Activated naive CD8-positive, alpha-beta T cell treated with anti-CD3 and anti-CD28 coated beads, Interleukin-2, amount 50 U/mL, for 24 hours (primary cell): Measurements from ENCODE around the gene SLC44A3.

Experiments used
- ATAC-seq: fragments of 150-1000 bp; cut with Tn5 transposase; one replicate; pipeline ENCODE4 v1.10.0; 2021
- DNase-seq: peaks from one replicate; pipeline ENCODE4 v3.0.0; 2021
- H3K27ac Mint-ChIP-seq: one replicate; pipeline ENCODE4 v1.8.0; 2021; ENCODE audit warnings: mild to moderate bottlenecking, mixed read lengths
- H3K27me3 Mint-ChIP-seq: one replicate; pipeline ENCODE4 v1.8.0; 2021; ENCODE audit warnings: mixed read lengths
- H3K36me3 Mint-ChIP-seq: one replicate; pipeline ENCODE4 v1.8.0; 2021; ENCODE audit warnings: low read depth, mixed read lengths
- H3K4me1 Mint-ChIP-seq: one replicate; pipeline ENCODE4 v1.8.0; 2021; ENCODE audit warnings: mixed read lengths
- H3K4me3 Mint-ChIP-seq: one replicate; pipeline ENCODE4 v1.8.0; 2021; ENCODE audit warnings: mild to moderate bottlenecking, moderate library complexity, mixed read lengths
- H3K9me3 Mint-ChIP-seq: one replicate; pipeline ENCODE4 v1.8.0; 2021; ENCODE audit warnings: mixed read lengths

Gene SLC44A3

DNA sequence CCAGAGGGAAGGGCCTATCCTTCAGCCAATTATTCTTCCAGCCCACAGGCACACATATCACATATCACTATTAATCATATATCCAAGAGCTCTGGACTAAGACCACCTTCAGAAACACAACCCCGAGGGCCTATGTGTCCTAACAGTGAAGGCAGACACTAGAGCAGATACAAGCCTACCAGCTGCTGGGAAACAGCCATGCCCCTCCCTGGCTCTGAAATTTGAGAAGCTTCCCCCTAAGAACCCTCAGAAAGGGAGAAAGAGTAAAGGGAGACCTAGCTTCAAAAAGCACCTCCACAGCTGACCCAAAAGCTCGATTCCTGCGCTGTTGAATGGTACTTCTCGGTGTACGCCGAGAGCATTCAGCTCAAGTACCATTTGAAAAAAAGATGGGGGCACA is 89.3 kb downstream of the SLC44A3 start:
- ATAC-seq (no peak), DNase-seq (no peak)
- no peaks in the 10 kb centered on the region for H3K27me3 Mint-ChIP-seq
- no peaks in the 10 kb centered on the region for H3K4me1 Mint-ChIP-seq
- no peaks in the 10 kb centered on the region for H3K36me3 Mint-ChIP-seq
- H3K9me3 Mint-ChIP-seq: no peaks in the 10 kb centered on the region
- no peak overlapping the region for H3K4me3 Mint-ChIP-seq
- H3K27ac Mint-ChIP-seq: no peak overlapping the region

DNA sequence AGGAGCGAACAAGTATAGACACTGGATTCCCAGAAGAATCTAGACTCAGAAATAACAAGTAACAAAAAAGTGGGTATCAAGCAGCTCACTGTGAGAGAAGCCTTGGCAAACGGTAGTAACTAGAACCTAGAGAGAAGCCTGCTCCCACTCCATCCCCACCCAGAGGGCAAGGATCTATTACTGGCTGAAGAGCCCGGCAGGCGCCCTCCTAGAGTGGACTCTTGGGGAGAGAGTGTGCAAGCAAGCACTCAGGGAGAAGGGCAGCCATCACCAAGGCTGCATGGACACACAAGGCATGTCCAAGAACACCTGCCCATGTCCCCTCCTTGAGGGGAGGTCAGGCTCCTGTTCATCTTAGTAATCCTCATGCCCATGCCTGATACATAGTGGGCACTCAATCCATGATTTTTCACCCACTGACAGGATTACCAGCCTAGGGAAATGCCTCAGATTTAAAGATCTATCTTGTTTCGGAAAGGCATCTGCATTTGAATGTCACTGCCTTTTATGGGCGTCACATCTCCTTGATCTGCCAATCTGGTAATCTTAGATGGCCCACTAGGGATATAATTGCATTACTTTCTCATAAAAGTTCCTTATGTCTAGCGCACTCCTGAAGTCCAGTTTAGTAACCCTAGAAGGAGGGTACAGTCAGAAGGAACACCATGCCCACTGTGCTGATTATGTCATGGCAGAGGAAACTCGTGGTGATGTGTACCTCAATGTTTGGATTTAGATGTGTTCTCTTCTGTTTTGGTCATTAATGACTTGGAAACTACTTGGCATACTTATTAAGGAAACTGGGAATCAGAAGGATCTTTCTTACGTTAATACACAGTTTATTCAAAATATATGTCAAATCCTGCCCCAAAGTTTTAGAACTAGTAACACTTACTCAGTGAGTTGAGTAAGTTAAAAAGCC is 92.4 kb downstream of the SLC44A3 start:
- ATAC-seq: no peak
- no peak overlapping the region for H3K4me3 Mint-ChIP-seq
- H3K9me3 Mint-ChIP-seq: no peaks in the 10 kb centered on the region
- no peaks in the 10 kb centered on the region for H3K36me3 Mint-ChIP-seq
- H3K27ac Mint-ChIP-seq: no peak overlapping the region
- no peak for DNase-seq
- no peaks in the 10 kb centered on the region for H3K4me1 Mint-ChIP-seq
- H3K27me3 Mint-ChIP-seq: no peaks in the 10 kb centered on the region

DNA sequence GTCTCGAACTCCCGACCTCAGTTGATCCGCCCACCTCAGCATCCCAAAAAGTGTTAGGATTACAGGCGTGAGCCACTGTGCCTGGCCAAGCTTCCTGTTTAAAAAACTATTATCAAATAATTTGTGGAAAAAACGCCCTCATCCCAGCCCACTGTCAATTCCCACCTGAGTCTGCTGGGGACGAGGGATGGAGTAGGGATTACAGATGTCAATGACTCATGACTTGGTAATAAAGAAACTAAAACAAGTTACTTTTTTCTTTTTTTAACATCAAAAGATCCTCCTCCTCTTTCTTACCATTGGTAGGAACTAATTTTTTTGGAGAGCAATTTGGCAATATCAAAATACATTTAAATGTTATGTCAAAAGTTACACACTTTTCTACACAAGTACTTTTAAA is 97.1 kb downstream of the SLC44A3 start:
- H3K4me1 Mint-ChIP-seq: no peaks in the 10 kb centered on the region
- DNase-seq: no peak
- no peak for ATAC-seq
- H3K4me3 Mint-ChIP-seq: no peak overlapping the region
- no peaks in the 10 kb centered on the region for H3K27me3 Mint-ChIP-seq
- H3K9me3 Mint-ChIP-seq: no peaks in the 10 kb centered on the region
- H3K27ac Mint-ChIP-seq: no peak overlapping the region
- no peaks in the 10 kb centered on the region for H3K36me3 Mint-ChIP-seq

DNA sequence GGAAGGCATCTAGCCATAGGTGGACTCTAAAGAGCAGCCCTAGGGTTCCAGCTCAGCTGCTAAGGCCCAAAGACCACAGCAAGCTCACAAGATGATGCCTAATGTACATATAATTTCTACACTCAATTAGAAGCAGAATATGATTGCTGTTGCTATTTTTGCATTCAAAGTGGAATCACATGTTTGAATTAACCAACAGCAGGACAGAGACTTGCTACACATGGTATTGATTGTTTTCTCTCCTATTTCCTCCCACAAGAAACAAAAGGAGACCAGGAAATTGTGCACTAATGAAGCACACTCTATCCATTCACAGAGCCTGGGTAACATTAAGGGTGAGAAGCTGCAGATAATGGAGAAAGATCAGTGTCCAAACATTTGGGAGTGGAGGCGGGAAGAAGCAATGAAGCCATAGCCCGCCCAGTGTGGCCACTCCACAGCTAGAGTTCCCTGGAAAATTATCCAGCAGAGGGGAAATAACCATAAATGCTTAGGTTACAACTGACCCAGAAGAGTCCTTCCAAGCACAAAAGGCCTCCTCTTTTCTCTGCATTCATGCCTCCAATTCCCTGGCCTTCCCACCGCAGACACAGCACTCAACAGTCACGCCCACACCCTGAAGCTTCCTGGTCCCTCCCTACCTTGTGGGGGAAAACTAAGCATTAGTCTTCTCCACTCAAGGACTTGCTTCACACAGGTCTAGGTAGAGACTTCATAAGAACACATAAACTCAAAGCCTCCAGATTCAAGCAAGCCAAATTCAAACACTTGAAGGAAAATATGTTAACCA is 99.3 kb downstream of the SLC44A3 start:
- H3K27me3 Mint-ChIP-seq: peaks cover 3% of the 10 kb centered on the region
- ATAC-seq: no peak

DNA sequence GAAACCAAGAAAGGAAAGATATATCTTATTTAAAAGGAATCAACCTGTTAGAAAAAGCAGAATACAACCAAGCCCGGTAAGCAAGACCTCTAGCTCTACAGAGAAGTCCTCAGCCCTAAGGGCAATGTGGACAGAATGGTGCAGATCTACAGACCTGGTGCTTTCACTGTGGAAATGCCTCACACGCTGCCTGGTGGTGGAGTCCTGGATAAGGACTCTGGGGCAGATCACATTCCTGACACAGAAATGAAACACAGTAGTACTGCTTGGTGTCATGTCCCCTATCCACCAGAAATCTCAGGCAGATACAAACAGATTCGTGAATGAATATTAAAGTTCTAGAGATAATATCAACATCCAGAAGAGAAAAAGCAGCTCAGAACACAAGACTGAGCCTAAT is 99.9 kb downstream of the SLC44A3 start:
- Mint-ChIP-seq H3K27ac (no peak overlapping the region), H3K4me3 (no peak overlapping the region), H3K9me3 (no peaks in the 10 kb centered on the region), H3K36me3 (no peaks in the 10 kb centered on the region), H3K27me3 (peaks cover 5% of the 10 kb centered on the region), H3K4me1 (peaks cover 2% of the 10 kb centered on the region)
- DNase-seq: no peak
- no peak for ATAC-seq

More for the DNA sequence above, 99.3 kb downstream of the SLC44A3 start:
- Mint-ChIP-seq H3K9me3 (no peaks in the 10 kb centered on the region), H3K4me3 (no peak overlapping the region), H3K27ac (no peak overlapping the region), H3K36me3 (no peaks in the 10 kb centered on the region), H3K4me1 (no peaks in the 10 kb centered on the region)
- no peak for DNase-seq

DNA sequence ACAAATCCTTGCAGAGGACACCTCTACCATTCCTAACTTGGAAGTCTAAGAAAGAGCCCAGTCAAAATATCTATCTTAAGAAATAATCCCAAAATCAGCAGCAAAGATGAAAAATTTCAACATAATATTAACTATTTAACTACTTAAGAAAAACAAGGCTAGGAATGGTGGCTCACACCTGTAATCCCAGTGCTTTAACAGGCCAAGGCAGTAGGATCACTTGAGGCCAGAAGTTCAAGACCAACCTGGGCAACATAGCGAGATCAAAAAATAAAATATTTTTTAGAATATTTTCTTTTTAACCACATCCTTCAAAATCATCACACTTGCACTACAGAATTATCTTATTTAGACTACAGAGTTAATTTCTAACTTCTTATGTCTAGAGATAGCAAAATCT is 101.8 kb downstream of the SLC44A3 start:
- DNase-seq (no peak), ATAC-seq (no peak)
- Mint-ChIP-seq H3K4me1 (peaks cover 10% of the 10 kb centered on the region), H3K9me3 (no peaks in the 10 kb centered on the region), H3K36me3 (no peaks in the 10 kb centered on the region), H3K4me3 (no peak overlapping the region), H3K27me3 (peaks cover 16% of the 10 kb centered on the region), H3K27ac (no peak overlapping the region)

DNA sequence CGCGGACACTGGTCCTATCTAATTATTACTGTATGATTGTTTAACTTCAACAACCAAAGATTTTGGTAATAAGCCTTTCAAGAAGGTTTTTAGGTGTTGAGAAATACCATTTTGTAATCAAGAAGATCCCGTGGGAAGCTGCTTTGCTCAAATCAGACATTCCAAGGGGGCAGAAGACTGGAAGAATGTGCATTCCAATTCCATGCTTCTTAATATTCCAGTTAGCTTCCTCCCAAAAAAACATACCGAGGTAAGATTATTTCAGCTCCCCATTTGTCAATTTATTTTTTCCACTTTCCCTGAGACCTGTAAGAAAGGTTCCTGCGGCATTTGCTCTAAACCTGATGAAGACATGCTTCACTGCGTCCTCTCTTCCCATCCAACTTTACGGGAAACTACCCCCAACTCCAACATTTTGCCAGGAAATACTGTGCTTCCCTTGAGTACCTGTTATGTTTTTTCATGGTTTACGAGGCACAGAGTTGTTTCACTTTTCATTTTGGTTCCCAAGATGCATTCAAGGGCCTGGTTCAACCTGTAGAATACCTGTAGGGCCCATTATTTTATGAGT is 102.7 kb downstream of the SLC44A3 start:
- no peak overlapping the region for H3K27ac Mint-ChIP-seq
- DNase-seq: no peak
- no peak for ATAC-seq
- H3K36me3 Mint-ChIP-seq: no peaks in the 10 kb centered on the region
- H3K27me3 Mint-ChIP-seq: peaks cover 20% of the 10 kb centered on the region
- peaks cover 12% of the 10 kb centered on the region for H3K4me1 Mint-ChIP-seq
- H3K4me3 Mint-ChIP-seq: no peak overlapping the region
- no peaks in the 10 kb centered on the region for H3K9me3 Mint-ChIP-seq

DNA sequence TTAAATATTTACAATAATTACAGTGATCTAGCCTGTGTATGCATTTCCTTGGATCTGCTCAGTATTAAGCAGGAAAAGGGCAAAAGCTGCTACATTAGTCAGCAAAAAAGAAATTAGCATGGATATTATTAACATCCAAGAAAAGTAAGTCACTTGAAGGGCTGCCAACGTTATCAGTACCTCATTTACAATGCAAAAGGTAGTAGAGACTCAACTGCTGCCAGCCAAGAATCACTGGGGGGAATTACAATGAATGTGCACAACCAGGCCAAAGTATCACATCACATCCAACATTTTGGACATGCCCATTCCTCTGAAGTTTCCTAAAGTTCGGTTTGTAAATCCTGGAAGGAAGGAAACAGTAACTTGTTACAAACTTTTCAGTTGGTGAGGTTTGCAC is 104.8 kb downstream of the SLC44A3 start:
- Mint-ChIP-seq H3K36me3 (no peaks in the 10 kb centered on the region), H3K4me3 (no peak overlapping the region), H3K4me1 (peaks cover 12% of the 10 kb centered on the region), H3K9me3 (no peaks in the 10 kb centered on the region), H3K27ac (no peak overlapping the region), H3K27me3 (peaks cover 23% of the 10 kb centered on the region)
- DNase-seq (no peak), ATAC-seq (no peak)

DNA sequence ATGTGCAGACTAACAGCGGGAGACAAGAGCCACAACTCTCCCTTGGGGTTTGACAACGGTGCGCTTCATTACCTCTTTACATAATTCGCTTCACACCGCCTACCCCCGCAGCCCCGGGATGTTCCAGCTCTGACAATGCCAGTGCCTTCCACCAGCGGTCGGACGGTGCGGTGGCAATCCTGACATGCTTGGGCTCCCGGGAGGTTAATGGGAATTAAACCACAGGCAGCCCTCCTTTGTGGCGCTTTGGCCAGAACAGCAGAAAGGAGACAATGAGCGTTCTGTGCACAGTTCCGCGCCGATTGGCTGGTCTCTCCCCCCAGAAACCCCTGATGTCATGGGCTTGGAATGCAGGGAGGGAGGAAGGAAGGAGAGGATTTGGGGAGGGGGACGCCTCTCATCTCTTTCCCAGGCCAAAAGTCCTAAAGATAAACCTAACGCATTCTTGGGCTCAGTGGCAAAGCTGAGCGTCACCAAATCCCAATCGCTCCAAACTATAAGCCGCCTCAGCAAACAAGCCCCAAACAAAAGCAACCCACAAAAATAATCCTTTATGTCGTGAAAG is 105.5 kb downstream of the SLC44A3 start:
- Mint-ChIP-seq H3K9me3 (no peaks in the 10 kb centered on the region), H3K4me3 (peak overlapping the region; percentile 81), H3K36me3 (no peaks in the 10 kb centered on the region), H3K4me1 (peaks cover 12% of the 10 kb centered on the region), H3K27ac (no peak overlapping the region), H3K27me3 (peaks cover 23% of the 10 kb centered on the region)
- DNase-seq (peak; percentile 11), ATAC-seq (no peak)

DNA sequence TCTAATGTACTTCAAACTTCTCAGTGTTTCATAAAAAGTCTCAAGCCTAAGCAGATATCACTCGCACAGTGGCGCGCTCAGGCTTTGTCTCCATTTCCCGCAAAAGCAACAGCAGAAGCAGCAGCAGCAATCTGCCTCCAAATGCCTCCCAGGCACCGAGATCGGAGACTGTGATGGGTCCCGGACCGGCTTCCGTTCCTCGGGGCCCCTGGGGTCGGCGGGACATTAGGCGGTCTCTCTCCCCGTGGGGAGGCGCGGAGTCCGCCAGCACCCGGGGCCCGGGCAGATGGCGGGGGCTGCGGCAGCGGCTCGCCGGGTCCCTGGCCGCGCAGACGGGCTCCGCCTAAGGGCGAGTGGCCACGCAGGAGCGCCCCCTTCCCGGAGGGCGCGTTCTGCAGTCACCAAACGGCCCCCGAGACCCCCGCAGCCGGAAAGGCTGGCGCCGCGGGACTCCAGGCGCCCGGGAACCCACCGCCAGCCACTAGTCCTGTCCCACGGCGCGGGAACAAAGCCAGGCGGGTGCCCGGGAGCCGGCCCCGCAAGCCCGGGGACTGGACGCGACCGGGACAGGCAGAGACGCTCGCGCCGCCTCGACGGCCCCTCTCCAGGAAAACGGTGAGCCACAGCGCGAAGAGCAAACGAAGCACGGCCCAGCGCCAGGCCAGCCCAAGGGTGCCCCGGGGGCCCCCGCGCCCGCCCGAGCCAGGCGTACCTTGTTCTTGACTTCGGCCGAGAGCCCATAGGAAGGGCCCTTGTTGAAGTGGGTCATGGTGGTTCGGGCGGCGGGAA is 106.2 kb downstream of the SLC44A3 start:
- no peaks in the 10 kb centered on the region for H3K9me3 Mint-ChIP-seq
- DNase-seq: peak; percentile 38
- ATAC-seq: peak; percentile 26
- peak overlapping the region; percentile 81 for H3K4me3 Mint-ChIP-seq
- peaks cover 23% of the 10 kb centered on the region for H3K27me3 Mint-ChIP-seq
- peaks cover 12% of the 10 kb centered on the region for H3K4me1 Mint-ChIP-seq
- H3K27ac Mint-ChIP-seq: no peak overlapping the region
- H3K36me3 Mint-ChIP-seq: no peaks in the 10 kb centered on the region

DNA sequence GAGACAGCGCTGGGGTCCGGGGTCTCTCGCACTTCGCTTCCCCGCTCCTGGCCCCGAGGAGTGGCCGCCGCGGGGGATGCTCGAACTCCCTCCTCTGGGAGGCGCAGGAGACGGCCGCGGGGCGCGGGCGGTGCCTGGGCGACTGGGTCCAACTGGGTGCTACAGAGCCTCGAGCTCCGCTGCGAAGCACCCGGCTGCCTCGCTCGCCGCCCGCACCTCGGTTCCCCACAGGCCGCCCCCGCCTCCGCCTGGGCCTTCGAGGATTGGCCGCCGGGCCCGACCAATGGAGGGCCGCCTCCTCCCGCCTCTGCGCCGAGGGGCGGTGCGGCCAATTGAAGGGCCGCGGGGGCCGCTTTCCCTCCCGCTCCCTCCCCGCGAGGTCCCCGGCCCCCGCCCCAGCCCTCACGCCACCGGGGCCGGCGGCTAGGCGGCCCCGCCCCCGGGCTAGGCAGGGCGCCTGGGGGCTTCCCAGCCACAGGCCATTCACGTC is 106.8 kb downstream of the SLC44A3 start, which contains the start of gene CNN3:
TSS of gene CNN3 (minus strand) at position 196 of the 490 bp plus-strand sequence. CDS start 216 bp downstream, outside the sequence.
- H3K9me3 Mint-ChIP-seq: no peaks in the 10 kb centered on the region
- peaks cover 12% of the 10 kb centered on the region for H3K4me1 Mint-ChIP-seq
- peaks cover 23% of the 10 kb centered on the region for H3K27me3 Mint-ChIP-seq
- ATAC-seq (peak; percentile 85), DNase-seq (peak; percentile 75)
- H3K36me3 Mint-ChIP-seq: no peaks in the 10 kb centered on the region
- H3K4me3 Mint-ChIP-seq: peak within 1 kb of the TSS; percentile 81
- H3K27ac Mint-ChIP-seq: peak within 1 kb of the TSS; percentile 52

DNA sequence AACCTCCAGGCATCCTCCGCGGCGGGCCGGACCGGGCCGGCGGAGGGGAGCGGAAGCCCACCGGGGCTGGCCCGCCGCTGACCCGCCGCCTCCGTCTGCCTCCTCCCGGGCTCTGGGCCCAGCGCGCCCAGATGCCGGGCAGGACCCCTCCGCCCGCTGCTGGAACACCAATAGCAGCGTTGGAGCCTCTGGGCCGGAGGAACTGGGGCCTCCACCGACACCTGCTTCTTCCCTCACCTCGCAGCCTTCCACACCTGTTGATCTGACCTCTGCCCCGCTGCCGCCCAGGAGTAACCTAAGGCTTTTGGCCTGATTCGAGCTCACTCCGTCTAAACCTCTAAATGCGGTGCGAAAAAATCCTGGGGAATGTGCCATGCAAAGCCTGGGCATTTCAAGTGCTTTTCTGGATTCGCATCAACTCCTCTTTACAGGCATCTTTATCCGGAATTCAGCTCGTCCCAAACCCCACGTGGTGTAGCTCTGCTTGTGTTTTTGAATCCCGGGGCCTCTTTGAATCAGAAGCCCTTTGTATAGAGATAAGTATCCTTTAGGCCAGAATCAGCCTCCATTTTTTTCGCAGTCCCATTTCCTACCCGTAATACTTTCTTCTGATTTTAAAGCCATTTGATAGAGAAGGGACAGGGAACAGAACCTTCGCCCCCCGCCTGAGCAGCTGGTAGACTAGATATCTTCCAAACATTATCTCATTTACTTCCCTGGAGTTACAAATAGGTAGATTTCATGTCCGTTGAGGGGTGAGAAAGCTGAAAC is 107.4 kb downstream of the SLC44A3 start:
- peaks cover 23% of the 10 kb centered on the region for H3K27me3 Mint-ChIP-seq
- H3K36me3 Mint-ChIP-seq: no peaks in the 10 kb centered on the region
- no peak for DNase-seq
- peak overlapping the region; percentile 52 for H3K27ac Mint-ChIP-seq
- no peaks in the 10 kb centered on the region for H3K9me3 Mint-ChIP-seq
- ATAC-seq: no peak
- peak overlapping the region; percentile 79 for H3K4me3 Mint-ChIP-seq
- peaks cover 12% of the 10 kb centered on the region for H3K4me1 Mint-ChIP-seq

DNA sequence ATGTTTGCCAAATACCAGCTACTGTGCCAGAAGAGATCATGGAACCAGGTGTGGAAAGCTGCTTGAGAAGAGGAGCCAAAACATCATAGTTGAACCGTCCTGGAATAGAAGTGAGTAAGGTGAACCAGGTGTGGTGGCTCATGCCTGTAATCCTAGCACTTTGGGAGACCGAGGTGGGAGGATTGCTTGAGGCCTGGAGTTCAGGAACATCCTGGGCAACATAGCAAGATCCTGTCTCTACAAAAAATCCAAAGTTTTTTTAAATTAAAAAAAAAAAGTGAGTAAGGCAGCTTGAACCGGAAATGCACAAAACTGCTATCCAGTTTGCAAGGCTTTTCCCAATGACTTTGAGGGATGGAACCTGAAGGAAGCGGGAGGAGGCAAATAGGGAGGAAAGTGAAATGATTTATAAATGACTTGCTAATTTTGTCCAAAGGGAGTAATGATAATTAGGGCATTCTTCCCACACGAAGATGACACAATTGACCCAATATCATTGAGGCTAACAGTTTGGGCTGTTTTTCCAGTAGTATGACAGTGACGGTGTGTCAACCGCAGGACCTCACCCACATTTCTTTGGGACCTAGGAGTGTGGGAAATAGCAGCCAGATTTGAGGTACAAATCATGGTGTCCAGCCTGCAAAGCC is 108.3 kb downstream of the SLC44A3 start:
- H3K9me3 Mint-ChIP-seq: no peaks in the 10 kb centered on the region
- H3K27ac Mint-ChIP-seq: no peak overlapping the region
- peaks cover 23% of the 10 kb centered on the region for H3K27me3 Mint-ChIP-seq
- no peaks in the 10 kb centered on the region for H3K36me3 Mint-ChIP-seq
- H3K4me1 Mint-ChIP-seq: peaks cover 12% of the 10 kb centered on the region
- ATAC-seq (no peak), DNase-seq (no peak)
- H3K4me3 Mint-ChIP-seq: peak overlapping the region; percentile 79
